NK-92 (cell line): ENCODE measurements around the gene CHGA.

Source experiments
- DNase-seq: peaks from one replicate; lab custom pipeline; 2025; ENCODE audit not compliant: unreplicated experiment; lab: John Stamatoyannopoulos, UW

The CHGA gene

DNA sequence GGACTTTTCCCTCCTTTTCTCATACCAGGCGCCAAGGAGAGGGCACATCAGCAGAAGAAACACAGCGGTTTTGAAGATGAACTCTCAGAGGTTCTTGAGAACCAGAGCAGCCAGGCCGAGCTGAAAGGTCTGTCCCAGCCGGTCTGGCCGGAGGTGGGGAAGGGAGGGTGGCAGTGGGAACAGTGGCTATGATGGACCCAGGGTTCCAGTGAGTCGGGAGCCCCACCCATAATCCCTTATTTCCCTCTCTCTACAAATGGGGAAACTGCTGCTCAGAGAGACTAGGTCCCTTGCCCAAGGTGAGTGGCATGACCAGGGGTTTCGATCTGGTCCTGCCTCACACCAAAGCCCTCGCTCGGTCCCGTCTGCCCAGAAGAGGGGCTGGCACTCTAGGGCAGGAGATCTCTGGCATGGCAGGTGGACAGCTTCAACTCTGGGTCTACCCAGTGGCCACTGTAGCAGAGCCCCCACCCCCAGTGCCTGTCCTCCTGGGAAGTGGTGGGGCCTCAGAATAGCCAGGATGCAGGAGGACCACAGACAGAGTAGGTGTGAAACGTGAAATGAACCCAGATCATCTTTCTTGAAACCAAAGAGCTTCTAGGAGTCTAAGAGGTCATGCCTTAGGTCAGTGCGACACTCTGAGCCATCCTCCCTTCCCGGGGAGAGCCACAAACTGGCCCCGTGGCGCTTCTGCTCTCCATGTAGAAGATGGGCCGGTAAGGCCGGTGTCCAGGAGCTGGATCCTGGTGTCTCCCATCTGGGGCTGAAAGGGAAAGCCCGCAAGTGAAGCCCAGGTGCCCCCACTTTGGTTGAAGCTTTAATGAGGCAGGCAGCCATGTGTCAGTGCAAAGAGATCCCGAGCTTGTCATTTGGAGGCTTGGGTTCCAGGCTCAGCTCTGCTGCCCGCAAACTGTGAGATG is 7.0 kb downstream of the CHGA start:
- no peak for DNase-seq

DNA sequence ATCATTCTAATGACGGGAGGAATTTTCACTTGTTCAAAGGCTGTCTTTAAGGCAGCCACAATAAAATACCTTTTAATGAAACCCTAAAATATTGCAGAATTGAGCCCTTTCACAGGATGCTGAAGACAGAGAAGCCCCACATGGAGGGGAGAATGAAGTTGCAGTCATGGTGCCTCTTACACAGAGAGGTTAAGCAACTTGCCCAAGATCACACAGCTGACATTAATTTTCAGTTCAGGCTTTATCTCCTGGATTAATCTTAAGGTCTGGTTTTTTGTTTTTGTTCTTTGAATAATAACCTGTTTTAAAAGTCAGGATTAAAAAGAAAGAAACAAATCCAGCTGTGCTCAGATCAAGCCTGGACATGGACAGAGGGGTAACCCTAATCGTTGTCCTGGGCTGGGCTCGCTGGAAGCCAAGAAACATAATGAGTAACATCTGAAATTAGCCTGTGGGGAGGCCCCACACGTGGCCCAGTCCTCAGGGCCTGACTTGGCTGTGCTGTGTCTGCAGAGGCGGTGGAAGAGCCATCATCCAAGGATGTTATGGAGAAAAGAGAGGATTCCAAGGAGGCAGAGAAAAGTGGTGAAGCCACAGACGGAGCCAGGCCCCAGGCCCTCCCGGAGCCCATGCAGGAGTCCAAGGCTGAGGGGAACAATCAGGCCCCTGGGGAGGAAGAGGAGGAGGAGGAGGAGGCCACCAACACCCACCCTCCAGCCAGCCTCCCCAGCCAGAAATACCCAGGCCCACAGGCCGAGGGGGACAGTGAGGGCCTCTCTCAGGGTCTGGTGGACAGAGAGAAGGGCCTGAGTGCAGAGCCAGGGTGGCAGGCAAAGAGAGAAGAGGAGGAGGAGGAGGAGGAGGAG is 8.0 kb downstream of the CHGA start:
- DNase-seq: no peak

DNA sequence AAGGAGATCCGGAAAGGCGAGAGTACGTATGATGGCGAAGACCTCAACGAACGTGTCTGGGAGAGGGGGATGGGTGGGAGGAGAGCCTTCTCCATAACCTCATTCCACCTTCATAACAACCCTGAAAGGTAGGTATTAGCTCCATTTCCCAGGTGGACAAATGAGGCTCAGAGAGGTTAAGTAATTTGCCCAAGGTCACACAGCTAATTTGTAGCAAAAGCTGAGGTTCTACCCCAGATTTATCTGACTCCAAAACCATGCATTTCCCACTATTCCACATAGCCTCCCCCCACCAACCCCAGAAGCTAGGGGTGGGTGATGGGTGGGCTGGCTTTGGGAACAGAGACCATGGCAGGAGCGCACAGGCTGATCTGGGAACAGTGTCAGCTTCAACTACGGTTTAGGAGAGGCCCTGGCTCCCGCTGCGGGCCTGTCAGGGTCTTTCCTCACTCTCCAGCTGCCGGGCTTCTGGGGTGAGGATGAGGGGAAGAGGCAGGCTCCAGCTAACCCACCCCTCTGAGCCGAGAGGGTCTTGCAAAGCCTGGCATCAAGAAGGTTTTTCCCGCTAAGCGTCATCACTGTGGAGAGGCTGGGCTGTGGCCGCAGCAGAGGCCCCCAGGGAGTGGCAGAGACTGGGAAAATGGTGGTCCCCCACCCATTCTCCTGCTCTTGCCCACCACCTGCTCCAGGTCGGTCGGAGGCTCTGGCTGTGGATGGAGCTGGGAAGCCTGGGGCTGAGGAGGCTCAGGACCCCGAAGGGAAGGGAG is 8.9 kb downstream of the CHGA start:
- DNase-seq: no peak

DNA sequence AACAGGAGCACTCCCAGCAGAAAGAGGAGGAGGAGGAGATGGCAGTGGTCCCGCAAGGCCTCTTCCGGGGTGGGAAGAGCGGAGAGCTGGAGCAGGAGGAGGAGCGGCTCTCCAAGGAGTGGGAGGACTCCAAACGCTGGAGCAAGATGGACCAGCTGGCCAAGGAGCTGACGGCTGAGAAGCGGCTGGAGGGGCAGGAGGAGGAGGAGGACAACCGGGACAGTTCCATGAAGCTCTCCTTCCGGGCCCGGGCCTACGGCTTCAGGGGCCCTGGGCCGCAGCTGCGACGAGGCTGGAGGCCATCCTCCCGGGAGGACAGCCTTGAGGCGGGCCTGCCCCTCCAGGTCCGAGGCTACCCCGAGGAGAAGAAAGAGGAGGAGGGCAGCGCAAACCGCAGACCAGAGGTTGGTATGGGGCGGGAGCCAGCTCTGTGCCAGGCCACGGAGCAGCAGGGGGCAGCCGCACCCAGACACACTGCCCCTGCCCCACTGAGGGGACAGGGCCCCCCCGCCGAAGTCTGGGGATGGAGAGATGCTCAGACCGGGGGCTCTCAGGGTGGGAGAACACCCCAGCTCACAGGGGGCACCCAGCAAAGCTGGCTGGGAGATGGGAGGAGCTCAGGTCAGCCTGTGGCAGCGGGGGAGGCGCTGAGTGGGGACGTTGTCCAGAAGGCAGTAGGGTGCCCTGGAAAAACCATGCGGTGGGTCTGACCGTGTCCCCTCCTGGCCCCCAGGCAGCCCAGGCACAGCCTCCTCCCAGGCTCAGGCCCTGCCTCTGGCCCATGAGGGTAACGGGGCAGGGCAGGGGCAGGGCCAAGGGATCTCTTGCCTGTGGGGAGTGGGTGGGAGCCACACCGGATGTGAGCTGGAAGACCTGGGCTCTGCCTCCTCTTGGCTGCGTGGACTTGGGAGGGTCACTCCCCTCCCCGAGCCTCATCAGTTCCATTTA is 9.8 kb downstream of the CHGA start:
- no peak for DNase-seq

DNA sequence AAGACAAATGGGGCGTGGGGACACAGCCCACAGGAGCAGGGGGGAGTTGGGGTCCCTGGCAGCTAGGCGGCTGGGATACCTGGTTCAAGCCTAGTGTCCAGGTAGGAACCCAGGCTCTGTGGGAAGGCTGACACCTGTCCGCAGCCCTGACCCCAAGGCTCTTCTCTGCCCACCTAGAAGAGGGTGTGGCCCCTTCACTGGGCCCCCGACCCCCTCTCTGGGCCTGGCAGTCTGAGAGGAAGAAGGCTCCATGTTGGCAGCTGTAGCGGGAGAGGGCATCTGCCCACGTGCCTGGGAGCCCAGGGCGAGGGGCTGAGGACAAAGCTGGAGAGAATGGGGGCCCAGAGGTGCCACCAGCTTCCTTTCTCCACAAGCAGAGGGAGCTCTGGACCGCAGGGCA is 10.5 kb downstream of the CHGA start:
- DNase-seq: no peak

DNA sequence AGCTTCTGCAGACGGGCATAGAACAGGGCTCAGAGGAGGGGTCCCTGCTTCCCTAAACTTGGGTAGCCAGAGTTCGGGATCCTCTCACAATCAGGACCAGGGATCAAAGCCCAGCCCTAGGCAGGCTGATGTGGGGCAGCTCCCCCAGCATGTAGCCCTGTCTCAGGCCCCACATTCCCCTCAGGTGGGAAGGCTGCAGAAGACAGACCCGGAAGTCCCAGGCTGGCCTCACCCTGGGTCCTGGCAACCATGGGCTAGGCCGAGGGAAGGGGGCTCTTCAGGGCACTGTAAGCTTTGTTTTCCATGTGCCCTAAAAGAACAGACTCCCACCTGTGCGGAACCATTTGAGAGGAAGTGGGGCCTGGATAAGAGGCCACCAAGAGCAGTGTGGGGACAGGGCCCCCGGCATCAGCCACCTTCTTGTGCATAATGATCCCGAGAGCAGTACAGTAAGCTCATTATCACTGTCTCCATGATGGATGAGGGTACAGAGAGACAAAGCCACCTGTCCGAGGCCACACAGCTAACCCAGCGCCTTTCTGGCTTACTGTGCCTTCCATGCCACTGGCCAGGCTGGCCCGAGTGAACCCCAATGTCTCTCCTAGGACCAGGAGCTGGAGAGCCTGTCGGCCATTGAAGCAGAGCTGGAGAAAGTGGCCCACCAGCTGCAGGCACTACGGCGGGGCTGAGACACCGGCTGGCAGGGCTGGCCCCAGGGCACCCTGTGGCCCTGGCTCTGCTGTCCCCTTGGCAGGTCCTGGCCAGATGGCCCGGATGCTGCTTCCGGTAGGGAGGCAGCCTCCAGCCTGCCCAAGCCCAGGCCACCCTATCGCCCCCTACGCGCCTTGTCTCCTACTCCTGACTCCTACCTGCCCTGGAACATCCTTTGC is 11.5 kb downstream of the CHGA start:
- DNase-seq: no peak

DNA sequence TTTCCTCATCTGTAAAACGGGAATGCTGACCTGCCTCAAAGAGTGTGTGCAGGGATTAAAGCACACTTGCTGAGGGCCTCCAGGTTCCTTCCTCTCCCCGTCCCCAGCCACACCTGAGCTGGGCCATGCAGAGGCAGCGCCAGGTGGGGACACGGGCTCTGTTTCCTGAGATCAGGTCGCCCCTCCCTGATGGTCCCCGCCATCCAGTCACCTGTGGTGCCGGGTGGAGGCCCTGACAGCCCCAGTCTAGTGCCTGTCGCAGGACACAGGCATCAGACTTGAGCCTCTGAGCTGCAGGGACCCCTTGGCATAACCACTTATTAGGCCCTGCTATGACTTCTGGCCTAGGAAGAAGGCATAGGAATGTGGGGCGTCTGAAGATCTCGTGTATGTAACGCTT is 12.5 kb downstream of the CHGA start:
- DNase-seq: no peak

DNA sequence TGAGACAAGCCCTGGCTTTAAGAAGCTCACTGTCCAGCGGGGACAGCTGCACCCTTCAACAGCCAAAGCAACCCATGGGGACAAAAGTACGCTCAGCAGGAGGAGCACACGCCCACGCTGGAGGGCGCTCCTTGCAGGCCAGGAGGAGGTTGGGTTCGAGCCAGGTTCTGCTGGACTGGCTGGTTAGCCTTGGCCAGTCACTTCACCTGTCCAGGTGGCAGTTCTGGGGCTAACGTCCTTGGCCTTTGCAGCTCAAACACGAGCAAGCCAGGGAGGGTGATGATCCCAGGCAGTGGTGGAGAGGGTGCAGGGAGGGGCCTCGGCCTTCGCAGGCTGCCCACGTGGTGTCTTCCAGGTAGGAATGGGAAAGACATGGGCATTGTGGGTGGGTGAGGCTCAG is 13.1 kb downstream of the CHGA start:
- no peak for DNase-seq

DNA sequence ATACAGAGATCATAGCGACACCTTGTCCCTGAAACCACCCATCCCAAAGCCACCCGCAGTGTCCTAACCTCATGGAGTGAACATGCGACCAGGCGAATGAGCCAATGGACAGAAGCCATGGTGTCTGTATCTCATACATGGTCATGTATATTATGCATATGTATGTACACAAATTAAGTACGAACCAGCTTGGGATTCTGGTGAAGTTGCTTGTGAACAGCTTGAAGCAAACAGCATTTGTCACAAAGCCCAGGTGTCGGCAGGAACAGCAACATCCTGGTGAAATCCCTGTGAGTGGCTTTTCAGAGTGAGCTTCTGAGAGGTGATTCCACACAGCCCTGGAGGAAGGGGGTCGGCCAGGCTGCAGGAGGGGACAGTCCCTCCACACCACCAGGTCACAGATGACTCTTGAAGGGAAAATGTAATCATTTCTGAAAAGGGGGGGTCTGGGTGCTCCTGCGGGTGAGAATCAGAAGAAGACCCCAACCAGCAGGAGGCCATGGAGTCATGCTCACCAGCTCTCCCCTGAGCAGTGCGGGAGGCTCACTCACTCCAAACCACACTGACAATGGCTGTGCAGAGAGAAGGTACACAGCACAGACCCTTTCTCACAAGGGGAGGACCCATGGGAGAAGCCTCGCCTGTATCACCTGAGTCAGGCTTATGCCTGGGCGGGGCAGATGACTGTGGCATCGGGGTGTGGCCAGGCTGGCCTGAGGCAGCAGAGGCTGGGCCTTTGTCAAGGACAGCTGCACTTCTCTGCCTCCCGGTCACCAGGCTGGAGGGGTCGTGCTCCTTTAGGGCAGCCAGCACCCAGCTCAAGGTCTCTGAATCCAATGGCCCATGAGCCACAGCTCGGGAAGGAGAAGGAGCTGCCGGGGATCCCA is 14.3 kb downstream of the CHGA start:
- no peak for DNase-seq

DNA sequence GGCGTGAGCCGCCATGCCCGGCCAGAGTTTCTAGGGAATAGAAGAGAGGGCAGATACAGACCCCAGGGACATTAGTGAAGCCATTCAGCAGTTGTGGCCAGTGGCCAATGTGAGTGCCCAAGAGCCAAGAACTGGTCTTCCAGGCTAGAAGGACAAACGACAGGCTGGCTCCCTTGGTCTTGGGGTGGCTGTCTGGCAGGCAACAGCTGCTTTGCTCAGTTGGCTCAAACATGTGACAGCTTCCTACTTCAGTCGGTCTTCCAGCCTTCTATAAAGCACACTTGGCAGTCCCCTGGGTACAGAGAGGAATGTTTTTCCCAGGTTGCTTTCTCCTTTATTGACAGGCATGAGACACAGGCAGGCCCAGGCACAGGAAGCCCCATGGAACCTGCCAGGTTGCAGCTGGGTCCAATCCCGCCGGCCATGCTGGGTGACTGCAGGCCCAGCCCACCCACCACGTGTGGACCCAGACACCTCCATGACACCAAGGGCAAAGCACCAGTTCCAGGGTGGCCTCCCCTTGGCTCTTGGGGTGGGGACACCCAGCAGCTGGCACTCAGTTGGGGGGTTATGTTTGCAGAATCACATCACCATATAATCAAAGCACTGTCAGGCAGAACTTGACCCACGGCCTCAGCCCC is 15.4 kb downstream of the CHGA start:
- no peak for DNase-seq

DNA sequence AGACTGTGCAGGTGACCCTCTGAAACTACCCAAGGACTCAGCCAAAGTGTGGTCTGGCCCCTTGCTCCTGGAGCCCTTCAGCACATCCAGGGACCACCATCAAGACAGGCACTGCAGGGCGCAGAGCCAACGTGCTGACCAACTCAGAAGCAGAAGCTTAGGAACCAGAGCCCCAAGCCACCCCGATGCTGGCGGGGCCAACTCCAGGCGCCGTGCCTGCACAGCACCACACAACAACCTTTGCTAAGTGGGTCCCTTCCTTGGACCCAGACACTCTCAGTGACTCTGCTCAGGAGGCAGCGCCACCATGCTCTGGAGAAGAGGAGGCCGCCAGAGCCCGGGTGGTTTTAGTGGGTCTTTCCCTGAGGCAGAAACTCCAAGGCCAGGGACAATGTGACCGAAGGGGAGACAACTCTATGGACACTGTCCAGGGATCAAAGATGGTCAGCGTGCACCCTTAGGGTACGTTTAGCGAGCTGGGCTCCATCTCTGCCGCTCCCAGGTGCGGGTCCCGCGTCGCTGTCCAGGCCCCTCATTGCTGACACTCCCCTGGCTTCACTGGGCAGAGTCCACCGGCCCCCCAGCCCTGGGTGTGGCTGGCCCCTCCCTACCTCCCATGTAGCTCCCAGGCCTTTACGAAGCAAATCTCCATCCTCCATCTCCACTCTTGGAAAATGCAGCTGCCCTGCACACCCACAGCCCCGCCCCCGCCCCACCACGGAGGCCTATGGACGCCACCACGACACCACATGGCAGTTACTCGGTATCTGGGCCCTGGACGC is 16.1 kb downstream of the CHGA start:
- DNase-seq: no peak

DNA sequence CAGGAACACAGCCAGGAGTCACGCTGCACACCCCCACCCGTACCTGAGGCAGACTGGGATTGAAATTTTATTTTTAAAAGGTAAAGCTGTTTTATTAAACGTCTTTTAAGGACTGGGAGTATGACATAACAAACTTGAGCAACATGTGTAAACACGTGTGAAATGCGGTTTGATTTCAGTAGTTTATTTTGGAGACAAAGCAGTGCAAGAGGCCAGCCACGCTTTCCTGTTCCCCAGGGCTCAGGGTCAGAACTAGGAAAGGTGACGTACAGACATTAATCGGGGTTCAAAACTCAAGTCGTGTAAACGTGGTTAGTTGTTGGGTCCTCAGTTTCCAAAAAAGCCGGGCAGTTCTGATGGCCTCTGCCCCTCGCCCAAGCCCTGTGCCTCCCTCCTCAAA is 16.7 kb downstream of the CHGA start:
- no peak for DNase-seq

DNA sequence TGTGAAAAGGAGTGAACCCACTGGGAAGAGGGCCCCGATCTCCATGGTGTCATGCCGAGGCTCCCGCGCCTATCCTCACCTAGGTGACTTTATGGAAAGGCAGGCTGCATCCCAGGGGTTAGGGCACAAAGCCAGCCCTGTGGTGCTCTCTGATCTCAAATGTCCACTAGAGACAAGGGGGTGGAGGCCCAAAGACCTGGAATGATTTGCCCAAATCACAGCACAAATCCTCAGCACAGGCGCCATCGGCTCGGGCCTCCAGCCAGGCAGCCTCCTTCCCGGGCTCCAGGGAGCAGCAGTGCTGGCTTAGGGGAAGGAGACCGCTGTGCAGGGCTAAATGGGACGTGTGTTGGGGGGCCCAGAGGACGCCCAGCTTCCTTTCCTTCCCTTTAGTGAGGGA is 17.6 kb downstream of the CHGA start:
- no peak for DNase-seq

DNA sequence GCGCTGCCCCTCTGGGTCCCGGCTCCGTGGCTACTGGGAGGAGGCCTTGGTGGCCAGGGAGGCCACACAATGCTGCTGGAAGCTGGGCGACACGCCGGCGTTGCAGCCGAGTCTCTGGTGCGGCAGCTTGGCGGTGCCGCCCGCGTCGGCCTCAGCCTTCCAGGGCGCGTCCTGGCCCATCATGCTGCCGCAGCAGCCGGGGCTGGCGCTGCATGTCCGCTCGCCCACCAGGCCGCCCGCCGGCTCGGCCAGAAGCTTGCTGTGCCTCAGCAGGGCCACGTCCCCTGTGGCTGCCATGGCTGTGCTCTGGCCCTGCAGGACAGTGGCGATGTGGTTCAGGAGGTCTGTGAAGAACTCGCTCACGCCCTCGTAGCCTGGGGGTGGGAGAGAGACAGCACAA is 18.6 kb downstream of the CHGA start:
- no peak for DNase-seq

DNA sequence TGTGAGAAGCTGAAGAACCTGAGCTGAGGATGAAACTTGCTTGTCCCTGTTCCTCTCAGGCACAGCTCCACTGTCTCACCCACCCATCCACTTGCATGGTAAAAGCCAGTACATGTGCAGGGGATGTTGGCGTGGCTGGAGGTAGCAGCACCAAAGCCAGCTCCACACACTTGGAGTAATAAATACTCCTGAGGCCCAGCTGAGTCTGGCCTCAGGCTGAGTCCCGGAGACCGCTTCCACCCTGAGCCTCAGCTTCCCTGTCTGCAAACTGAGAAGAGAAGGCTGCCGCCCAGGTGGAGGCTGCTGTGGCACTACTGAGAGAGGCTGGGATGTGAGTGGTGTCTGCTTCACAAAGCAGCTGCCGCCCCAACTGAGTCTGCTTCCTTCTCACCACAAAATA is 19.2 kb downstream of the CHGA start:
- no peak for DNase-seq

DNA sequence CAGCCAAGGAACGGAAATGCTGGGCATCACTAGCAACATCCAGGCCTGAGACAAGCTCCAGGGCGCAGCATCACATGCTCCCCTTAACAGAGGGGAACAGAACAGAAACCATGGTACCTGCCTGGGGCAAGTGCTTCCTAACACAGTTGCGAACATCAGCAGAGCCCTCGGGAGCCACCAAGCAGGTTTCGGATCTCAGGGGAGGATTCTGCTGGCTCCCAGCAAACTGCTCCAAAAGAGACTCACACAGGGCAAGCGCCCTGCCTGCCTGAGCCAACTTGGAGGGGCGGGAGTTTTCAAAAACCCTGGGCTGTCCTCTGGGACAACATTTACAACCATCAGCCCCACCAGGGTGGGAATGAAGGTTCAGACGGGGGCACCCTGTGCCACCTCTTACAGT is 19.6 kb downstream of the CHGA start:
- no peak for DNase-seq
